Measurements from ENCODE around the gene MYH14. TPM values are rescaled to one million over a fixed set of nuclear protein-coding genes. Genes with fewer than 3 reads are reported as not detected.

MYH14 gene
- total and polyA plus RNA-seq, 2 of the 8 experiments (the other 6 are each of a cell fraction or from before 2014, with no cell fraction given), result 17.3 to 28.6 TPM

DNA sequence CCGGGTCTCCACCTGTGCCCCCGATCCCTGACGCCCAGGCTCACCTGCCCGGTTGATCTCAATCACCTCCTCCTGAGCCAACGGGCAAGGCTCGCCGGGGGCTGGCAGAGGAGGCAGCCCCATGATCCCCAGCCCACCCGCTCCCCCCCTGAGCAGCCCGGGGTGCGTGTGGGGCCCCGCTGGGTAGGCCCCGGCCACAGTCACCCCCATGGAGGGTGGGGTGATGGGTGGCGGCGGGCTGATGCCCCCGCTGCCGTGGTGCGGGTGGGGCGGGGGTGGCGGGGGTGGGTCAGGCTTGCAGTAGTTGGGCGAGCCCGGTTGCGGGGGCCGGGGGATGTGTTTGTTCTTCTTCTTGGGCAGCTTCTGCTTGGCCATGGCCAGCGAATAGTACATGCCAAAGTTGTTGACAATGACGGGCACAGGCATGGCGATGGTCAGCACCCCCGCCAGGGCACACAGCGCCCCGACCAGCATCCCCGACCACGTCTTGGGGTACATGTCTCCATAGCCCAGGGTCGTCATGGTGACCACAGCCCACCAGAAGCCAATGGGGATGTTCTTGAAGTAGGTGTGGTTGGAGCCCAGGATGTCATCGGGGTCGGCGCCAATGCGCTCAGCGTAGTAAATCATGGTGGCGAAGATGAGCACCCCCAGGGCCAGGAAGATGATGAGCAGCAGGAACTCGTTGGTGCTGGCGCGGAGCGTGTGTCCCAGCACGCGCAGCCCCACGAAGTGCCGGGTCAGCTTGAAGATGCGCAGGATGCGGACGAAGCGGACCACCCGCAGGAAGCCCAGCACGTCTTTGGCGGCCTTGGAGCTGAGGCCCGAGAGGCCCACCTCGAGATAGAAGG lies 119.7 kb downstream of the MYH14 start (continued):
- TF ChIP-seq CHD1 (IDR thresholded peaks at IDR 0.05; ENCODE audit: low read depth, low read length) (no peak), GABPA (IDR thresholded peaks at IDR 0.05; ENCODE audit: borderline replicate concordance, insufficient read depth, low read length) (no peak), EGR1 (IDR thresholded peaks at IDR 0.05; ENCODE audit: borderline replicate concordance, low read depth, low read length) (no peak), ATF2 (IDR thresholded peaks at IDR 0.05; ENCODE audit: low read length) (no peak), BACH1 (IDR thresholded peaks at IDR 0.05; ENCODE audit: low read length) (no peak), CTCF (IDR thresholded peaks at IDR 0.05; ENCODE audit: control extremely low read depth in 1 of 3, insufficient read depth in 1 of 3, low read depth in 1 of 3, low read length in 3 of 3) (no peak)
